Left renal cortex interstitium (tissue), 4 donors: ENCODE data around the gene GAREM1. TPM values are rescaled to one million over a fixed set of nuclear protein-coding genes. Genes with fewer than 3 reads are reported as not detected.
"Not testable (repeated sequence)": the region's sequence is repeated elsewhere in the genome, so short reads cannot be mapped to it uniquely, and the experiment has no call there.

Experiments
- DNase-seq, 4 donors: peaks; one replicate each; pipeline ENCODE4 v3.0.0-alpha.2; 2013; ENCODE audit warnings: low read depth in 4 of 4, low spot score in 2 of 4, missing footprints in 1 of 4
- polyA plus RNA-seq, 4 donors: library from polyadenylated mRNA; unstranded; fragments of 120-200 nt; gene quantifications; one replicate each; pipeline ENCODE4 v1.2.1, GENCODE V29; 2013; ENCODE audit not compliant: insufficient read length in 4 of 4

The GAREM1 gene
- 10 to 100 TPM; 25.7 to 34.2 (median 31.0) TPM for polyA plus RNA-seq

GRCh38 chr18:32470714-32471633 lies at the start of gene GAREM1:
Gene GAREM1, minus strand, starts transcription at chr18:32470882. Its CDS starts 454 bp downstream, at chr18:32470428.
- peak in 3 of 4 donors; percentile 90 to 94 (median 91) for DNase-seq

GRCh38 chr18:32511147-32511546 lies 40.5 kb upstream of the GAREM1 start:
- DNase-seq, result no peak

GRCh38 chr18:32509111-32509510 lies 38.4 kb upstream of the GAREM1 start:
- peak; percentile 20 to 36 (median 28) for DNase-seq

- no peak for DNase-seq
Observed at GRCh38 chr18:32507093-32507492, 36.4 kb upstream of the GAREM1 start.

- no peak for DNase-seq
Observed at GRCh38 chr18:32502014-32502413, 31.3 kb upstream of the GAREM1 start.

- DNase-seq, result not testable (repeated sequence)
Observed at GRCh38 chr18:32501242-32501641, 30.6 kb upstream of the GAREM1 start.

GRCh38 chr18:32483002-32483401 lies 12.3 kb upstream of the GAREM1 start:
- no peak for DNase-seq

- DNase-seq, result no peak
Observed at GRCh38 chr18:32482117-32482516, 11.4 kb upstream of the GAREM1 start.

- DNase-seq, result no peak
Observed at GRCh38 chr18:32480581-32480980, 9.9 kb upstream of the GAREM1 start.

GRCh38 chr18:32478807-32479206 lies 8.1 kb upstream of the GAREM1 start:
- no peak for DNase-seq

GRCh38 chr18:32478317-32478716 lies 7.6 kb upstream of the GAREM1 start:
- DNase-seq, result no peak

- DNase-seq, result no peak
Observed at GRCh38 chr18:32476106-32476505, 5.4 kb upstream of the GAREM1 start.

- DNase-seq, result not testable (repeated sequence)
Observed at GRCh38 chr18:32475069-32475468, 4.4 kb upstream of the GAREM1 start.

GRCh38 chr18:32473325-32473724 lies 2.6 kb upstream of the GAREM1 start:
- DNase-seq, result no peak

GRCh38 chr18:32472841-32473240 lies 2.2 kb upstream of the GAREM1 start:
- DNase-seq, result no peak

- DNase-seq, result no peak
Observed at GRCh38 chr18:32470460-32470713, 295 bp downstream of the GAREM1 start.

- peak in 1 of 4 donors; percentile 33 for DNase-seq
Observed at GRCh38 chr18:32469691-32470459, 807 bp downstream of the GAREM1 start.

GRCh38 chr18:32469190-32469651 lies 1.5 kb downstream of the GAREM1 start:
- peak in 1 of 4 donors; percentile 20 for DNase-seq

- DNase-seq, result no peak
Observed at GRCh38 chr18:32468147-32468845, 2.4 kb downstream of the GAREM1 start.

GRCh38 chr18:32461709-32462272 lies 8.9 kb downstream of the GAREM1 start:
- DNase-seq, result no peak
